Measurements from ENCODE around the gene LINC01488.

DNA sequence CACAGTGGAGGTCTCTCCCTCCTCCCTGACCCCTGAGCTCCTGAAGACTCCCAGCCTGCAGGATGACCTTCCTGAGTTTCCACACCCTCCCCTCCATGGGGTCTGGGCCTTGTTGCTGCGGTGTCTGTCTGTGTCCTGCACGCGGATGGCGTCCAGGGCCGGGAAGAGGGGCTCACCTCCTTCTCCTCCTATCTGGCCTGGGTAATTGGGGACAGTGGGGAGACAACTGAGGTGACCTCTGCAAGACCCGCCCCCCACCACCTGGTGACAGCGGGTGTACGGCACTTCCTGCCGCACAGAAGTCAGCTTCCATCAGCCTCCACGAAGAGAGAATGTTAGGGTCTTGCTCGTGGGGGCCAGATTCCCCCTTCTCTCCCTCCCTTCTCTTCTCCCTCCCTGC, 31.7 kb downstream of the LINC01488 start:
- TF ChIP-seq, protein P1, sequence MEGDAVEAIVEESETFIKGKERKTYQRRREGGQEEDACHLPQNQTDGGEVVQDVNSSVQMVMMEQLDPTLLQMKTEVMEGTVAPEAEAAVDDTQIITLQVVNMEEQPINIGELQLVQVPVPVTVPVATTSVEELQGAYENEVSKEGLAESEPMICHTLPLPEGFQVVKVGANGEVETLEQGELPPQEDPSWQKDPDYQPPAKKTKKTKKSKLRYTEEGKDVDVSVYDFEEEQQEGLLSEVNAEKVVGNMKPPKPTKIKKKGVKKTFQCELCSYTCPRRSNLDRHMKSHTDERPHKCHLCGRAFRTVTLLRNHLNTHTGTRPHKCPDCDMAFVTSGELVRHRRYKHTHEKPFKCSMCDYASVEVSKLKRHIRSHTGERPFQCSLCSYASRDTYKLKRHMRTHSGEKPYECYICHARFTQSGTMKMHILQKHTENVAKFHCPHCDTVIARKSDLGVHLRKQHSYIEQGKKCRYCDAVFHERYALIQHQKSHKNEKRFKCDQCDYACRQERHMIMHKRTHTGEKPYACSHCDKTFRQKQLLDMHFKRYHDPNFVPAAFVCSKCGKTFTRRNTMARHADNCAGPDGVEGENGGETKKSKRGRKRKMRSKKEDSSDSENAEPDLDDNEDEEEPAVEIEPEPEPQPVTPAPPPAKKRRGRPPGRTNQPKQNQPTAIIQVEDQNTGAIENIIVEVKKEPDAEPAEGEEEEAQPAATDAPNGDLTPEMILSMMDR (IDR thresholded peaks at IDR 0.05) = no peak
- no peak for TF ChIP-seq POLR2A (IDR thresholded peaks at IDR 0.05)
